ENCODE measurements around the gene SLC1A7. TPM values are rescaled to one million over a fixed set of nuclear protein-coding genes. Genes with fewer than 3 reads are reported as not detected.

Gene SLC1A7
- total RNA-seq, 1 experiment from 2014 or later: 0.27 TPM

GRCh38 chr1:53069663-53070327, 72.6 kb downstream of the SLC1A7 start:
- DNase-seq (ENCODE audit: low spot score): no peak
- in situ Hi-C loops (cut with HindIII; ENCODE audit: low sequenced_read_pairs): no loop called here

GRCh38 chr1:53069265-53069662, 73.2 kb downstream of the SLC1A7 start:
- no peak for DNase-seq (ENCODE audit: low spot score)
- in situ Hi-C loops (cut with HindIII; ENCODE audit: low sequenced_read_pairs): no loop called here

DNA sequence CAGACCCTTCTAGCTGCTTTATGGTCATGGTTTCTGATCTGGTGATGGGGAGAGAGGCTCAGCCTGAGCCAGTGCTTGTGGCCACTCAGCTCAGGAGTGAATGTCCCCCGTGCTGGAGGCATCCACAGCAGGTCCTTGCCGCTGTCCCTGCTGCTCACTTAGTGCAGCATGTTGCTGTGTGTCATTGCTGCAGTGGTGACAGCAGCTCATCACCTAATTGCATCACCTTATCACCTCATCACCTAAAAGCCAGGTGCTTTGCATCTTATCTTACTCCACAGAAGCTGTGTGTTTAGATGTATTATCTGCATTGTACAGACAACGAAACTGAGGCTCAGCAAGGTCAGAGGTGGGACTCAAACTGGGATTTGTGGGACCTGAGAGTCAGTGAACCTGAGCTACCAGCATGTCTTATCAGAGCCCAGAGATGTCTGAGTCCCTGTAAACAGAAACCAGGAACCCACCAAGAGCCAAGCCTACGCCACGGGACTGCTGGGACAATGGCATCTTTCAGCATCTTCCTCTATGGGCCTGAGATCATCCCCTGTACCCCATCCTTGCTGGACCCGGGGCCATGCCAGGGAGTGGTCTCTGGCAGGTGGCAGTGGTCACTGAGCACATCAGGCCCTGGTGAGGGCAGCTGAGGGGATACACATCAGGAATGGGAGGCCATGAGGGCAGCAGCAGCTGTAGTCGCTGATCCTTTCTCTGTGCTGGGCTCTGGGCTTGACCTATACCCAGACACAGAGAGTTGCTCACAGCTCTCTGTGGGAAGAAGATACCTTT, 73.9 kb downstream of the SLC1A7 start:
- no peak for DNase-seq (ENCODE audit: low spot score)
- in situ Hi-C loops (cut with HindIII; ENCODE audit: low sequenced_read_pairs): no loop called here

- in situ Hi-C loops (cut with HindIII; ENCODE audit: low sequenced_read_pairs): no loop called here
These were observed 74.6 kb downstream of the SLC1A7 start for GRCh38 chr1:53067886-53068285.

DNA sequence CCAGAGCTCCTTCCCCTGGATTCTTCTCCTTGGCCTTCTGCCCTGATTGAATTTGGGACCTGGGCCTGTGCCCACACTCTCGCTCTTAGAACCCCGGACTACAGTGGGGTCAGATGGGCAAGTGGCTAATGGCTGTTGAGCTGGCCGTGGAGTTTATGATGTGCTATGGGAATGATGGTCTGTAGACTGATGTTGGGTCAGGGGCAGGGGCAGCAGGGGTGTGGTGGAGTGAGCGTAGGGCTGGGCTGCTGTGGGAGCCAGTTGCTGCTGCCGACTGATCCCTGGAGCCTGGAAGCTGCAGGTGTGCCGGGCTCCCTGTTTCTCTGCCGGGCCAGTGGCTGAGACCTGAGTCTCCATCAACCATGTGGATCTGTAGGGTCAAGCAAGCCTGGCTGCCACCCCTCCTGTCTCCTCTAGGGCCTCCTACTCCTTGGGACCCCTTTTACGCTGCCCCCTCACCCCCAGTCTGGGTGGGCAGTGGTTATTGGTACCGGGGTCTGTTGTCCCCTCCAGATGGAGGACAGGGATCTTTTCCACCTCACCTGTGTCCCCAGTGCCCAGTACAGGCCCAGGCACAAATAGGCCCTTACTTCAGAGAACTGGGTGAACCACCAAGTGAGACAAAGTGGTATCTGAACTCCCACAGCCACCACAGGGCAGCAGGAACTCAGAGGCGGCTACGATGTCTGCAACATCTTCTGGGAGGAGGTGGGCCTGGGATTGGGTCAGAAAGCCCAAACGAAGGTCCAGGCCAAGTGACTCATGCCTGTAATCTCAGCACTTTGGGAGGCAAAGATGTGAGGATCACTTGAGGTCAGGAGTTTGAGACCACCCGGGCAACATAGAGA, 75.3 kb downstream of the SLC1A7 start:
- no peak for DNase-seq (ENCODE audit: low spot score)
- in situ Hi-C loops (cut with HindIII; ENCODE audit: low sequenced_read_pairs): no loop called here

More at GRCh38 chr1:53067886-53068285, 74.6 kb downstream of the SLC1A7 start:
- DNase-seq (ENCODE audit: low spot score): no peak

DNA sequence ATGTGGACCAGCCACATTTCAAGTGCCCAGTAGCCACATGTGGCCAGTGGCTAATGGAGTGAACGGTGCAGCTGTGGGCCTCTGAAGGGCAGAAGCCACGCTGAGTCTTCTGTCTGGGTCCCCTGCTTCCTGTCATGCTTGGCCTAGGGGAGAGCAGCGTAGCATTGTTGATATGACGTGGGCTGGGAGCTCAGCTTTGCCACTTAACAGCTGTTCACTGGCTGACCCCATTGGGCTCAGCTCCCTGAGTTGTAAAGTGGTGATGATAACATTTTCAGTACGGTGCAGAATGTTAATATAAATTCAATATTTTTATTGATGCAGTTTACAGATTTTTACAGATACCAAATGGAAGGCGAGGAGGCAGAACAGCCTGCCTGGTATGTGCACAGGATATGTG, 76.0 kb downstream of the SLC1A7 start:
- DNase-seq (ENCODE audit: low spot score): no peak
- in situ Hi-C loops (cut with HindIII; ENCODE audit: low sequenced_read_pairs): no loop called here

GRCh38 chr1:53065391-53065790, 77.0 kb downstream of the SLC1A7 start:
- in situ Hi-C loops (cut with HindIII; ENCODE audit: low sequenced_read_pairs): no loop called here
- DNase-seq (ENCODE audit: low spot score): no peak

- no peak for DNase-seq (ENCODE audit: low spot score)
- in situ Hi-C loops (cut with HindIII; ENCODE audit: low sequenced_read_pairs): no loop called here
These were observed 78.5 kb downstream of the SLC1A7 start for GRCh38 chr1:53063744-53064515.

DNA sequence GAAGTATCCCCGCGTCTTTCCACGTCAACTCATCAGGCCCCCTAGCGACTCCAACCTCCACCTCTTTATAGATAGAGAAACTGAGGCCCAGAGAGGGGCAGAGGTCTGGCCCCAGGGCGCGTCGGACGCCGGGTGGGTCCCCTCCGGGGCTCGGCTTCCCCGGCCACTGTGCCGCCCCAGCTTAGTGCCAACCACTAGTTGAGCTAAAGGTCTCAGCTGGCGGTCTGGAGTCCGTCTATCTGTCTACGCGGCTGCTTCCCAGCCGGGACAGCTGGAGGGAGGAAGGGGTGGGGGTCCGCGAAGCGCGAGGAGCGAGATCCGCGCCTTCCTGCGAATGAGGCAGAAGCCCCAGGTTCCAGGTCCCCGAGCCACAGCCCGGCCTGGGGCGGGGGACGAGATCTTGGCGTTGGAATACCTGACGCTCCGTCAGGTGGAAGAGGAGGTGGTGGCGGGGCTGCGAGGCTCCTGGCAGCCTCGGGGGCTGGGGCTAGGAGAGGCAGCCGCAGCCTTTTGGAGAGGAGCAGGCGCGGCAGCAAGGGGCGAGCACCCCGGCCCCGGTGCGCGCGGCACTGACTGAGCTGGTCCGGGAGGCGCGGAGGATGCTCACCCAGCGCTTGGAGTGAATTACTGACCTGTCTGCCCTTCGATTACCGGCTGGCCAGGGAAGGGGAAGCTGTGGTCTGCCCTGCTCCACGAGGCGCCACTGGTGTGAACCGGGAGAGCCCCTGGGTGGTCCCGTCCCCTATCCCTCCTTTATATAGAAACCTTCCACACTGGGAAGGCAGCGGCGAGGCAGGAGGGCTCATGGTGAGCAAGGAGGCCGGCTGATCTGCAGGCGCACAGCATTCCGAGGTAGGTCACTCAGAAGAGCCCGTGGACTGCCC, 79.5 kb downstream of the SLC1A7 start:
- in situ Hi-C loops (cut with HindIII; ENCODE audit: low sequenced_read_pairs): no loop called here
- DNase-seq (ENCODE audit: low spot score): no peak

DNA sequence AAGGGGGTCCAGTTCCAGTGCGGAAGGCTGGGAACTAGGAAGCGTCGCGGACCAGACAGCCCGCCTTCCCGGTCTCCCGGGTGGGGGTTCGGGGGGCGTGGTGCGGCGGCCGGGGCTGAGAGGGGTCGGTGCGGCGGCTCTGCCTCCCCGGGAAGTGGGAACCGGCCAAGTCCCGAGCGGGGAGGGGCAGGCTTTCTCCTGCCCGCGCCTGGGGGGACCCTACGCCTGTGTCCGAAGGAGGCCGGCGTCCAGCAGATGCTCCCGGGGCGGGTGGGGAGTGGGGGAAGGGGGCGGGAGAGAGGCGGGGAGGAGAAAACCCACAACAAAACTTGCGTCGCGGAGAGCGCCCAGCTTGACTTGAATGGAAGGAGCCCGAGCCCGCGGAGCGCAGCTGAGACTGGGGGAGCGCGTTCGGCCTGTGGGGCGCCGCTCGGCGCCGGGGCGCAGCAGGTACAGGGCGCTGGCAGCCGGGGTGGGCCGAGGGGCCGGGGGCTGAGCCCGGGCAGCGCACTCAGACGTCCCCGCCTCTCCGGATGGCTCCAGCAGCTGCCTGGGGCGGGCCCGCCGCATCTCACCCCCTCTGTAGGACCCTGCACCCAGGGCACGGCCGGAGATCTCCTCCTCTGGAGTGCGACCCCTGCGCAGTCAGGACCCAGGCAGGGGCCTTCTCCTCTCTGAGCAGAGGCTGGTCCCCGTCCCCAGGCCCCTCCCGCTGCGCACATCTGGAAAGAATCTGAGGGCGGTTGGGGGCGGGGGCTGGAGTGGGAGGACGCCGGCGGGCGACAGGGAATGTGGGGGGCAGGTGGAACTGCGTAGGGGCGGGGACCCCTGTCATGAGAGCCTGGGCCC, 80.4 kb downstream of the SLC1A7 start, which contains the start of gene PODN:
Gene PODN, plus strand, starts transcription at position 355 of the 849 bp plus-strand sequence. CDS start 7,643 bp downstream, outside the sequence.
- DNase-seq (ENCODE audit: low spot score): no peak
- in situ Hi-C loops (cut with HindIII; ENCODE audit: low sequenced_read_pairs): no loop called here

GRCh38 chr1:53061123-53061858, 81.1 kb downstream of the SLC1A7 start:
- no peak for DNase-seq (ENCODE audit: low spot score)
- in situ Hi-C loops (cut with HindIII; ENCODE audit: low sequenced_read_pairs): no loop called here

GRCh38 chr1:53060579-53060978, 81.9 kb downstream of the SLC1A7 start:
- DNase-seq (ENCODE audit: low spot score): no peak
- in situ Hi-C loops (cut with HindIII; ENCODE audit: low sequenced_read_pairs): no loop called here

DNA sequence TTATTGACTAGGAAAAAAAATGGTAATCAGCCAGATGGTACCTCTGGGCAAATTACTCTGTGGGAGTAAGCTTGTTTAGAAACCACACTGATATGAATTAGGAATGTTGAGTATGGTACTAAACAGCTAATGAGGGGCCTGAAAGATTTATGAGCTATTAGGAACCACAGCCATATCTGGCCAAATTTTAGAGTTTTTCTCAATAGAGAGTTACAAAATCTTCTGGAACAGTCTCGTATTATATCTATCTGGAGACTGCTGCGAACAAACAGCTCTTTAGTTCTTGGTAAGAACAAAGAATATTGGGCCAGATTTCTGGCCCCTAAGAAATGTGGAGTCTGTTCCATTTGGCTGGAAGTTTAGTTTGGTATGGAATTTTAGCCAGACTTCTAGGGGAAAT, 85.3 kb downstream of the SLC1A7 start:
- in situ Hi-C loops (cut with HindIII; ENCODE audit: low sequenced_read_pairs): no loop called here
- no peak for DNase-seq (ENCODE audit: low spot score)

DNA sequence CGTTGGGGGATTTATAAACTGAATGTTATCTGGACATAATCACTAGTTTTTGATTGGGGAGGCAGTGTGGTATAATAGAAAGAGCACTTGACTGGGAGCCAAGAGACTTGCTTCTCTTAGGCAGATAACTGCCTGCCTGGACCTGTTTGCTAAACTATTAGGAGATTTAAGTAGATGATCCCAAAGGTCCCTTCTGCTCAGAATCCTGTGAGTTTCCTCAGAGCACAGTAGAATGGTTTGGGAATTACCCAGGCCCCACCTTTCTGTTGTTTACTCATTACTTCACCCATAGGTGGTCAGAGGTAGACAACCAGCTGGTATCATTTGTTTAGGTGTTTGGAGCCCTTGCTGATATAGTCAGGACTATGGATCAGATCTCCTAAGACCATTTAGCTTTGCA, 90.8 kb downstream of the SLC1A7 start:
- no peak for DNase-seq (ENCODE audit: low spot score)
- in situ Hi-C loops (cut with HindIII; ENCODE audit: low sequenced_read_pairs): no loop called here

DNA sequence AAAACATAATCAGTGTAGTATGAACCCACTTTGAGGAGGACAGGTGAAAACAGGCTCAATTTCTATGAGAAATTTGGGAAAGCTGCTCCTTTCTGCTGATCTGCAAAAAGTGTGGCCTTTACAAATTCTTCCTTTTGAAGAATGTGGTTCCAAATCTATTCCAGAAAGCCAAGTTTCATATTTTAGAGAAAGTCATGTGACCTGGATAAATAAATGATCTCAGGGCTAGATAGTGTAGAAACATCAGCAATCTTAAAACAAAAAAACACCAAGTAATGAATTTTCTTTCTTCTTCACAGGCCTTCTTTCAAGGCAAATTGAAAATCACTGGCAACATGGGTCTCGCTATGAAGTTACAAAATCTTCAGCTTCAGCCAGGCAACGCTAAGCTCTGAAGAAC, 92.1 kb downstream of the SLC1A7 start:
- in situ Hi-C loops (cut with HindIII; ENCODE audit: low sequenced_read_pairs): no loop called here
- DNase-seq (ENCODE audit: low spot score): no peak

DNA sequence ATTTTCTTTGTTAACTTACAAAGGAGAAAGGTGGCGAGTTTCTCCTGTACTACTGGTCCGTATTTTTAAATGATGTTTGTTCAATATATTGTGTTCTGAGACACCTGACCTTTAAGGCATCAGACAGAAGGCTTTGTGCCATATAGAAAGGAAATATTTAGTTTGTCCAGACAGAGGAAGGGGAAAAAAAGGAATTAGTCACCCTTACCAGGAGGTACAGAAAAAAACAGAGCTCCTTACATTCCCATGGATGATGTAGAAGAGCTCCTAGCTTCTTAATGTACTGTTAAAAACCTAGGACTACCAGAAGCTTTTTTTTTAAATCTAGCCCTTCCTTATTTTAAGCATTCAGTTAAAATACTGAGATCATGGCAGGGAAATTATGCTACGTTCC, 92.9 kb downstream of the SLC1A7 start:
- in situ Hi-C loops (cut with HindIII; ENCODE audit: low sequenced_read_pairs): no loop called here
- no peak for DNase-seq (ENCODE audit: low spot score)

Measured in G401 (cell line).